CD4-positive, alpha-beta T cell treated with Interleukin-6 at 100 ng/mL for 8 hours (primary cell): ENCODE measurements around the gene CPB1.

Source experiments
- DNase-seq: peaks from one replicate; pipeline ENCODE4 v3.0.0-alpha.2; 2020; ENCODE audit warnings: mixed read lengths, low spot score

The CPB1 gene

DNA sequence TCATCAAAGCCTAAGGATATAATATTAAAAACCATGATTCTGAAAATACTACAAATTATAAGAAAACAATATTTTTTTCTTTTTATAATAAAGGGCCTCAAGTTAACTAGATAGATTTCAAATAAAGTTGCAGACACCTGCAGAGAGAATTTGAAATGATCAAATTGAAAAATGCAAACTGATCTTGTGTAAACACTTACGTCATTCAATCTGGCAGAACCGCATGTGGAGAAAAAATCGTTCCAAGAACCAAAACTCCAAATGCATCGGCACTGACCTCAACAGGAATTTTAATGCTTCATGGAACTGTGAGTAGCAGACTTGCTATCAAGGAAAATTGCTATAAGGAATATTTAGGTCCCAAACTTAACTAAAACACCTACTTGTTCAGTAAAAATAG is 54.7 kb downstream of the CPB1 start:
- DNase-seq, result no peak

DNA sequence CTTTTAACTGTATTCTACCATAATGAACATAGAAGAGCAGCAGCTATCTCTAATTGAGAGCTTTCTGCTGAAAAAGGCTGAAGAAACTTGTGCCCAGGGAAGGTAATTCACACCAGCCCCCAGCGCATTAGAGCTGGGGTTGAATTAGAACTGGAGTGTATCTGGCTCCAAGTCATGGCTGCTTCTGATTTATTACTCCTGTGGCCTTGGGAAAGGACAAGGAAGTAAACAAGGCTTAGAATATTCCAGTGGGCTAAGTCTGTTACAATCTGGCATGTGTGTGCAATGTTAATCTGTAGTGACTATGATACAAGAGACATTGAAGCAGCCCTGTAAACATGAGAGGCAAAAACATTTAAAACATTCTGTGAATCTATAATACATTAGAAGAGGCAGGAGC is 55.6 kb downstream of the CPB1 start:
- no peak for DNase-seq

DNA sequence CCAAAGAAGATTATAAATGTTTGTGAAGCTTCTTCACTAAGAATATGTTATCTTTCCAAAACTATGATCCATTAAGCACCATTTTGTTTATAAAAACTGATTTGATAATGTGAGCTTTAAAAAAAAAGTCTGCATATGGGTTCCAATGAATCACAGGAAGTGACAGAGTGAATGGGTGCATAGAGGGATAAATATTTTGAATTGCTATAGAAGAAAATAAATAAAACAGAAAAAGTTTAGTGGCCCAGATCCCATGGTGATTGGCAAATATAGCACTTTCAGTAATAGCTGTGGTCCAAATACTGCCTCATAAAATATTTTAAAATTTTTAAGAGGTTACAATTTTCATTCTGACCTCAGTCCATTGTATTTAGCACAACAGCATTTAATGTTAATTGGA is 56.6 kb downstream of the CPB1 start:
- no peak for DNase-seq

DNA sequence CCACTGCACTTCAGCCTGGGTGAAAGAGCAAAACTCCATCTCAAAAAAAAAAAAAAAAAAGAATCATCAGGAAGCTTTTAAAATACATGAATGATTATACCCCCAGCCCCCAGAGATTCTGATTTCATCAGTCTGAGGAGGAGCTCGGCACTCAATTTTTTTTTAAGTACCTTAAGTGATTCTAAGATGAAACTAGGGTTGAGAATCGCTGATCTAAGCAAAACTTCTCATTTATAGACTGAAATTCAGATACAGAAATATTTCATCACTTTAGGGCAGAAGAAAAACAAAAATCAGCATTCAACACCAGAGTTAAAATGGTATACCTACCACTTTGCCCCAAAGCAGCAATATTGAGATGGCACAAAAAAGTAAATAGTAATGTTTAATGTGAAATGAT is 62.2 kb downstream of the CPB1 start:
- no peak for DNase-seq

DNA sequence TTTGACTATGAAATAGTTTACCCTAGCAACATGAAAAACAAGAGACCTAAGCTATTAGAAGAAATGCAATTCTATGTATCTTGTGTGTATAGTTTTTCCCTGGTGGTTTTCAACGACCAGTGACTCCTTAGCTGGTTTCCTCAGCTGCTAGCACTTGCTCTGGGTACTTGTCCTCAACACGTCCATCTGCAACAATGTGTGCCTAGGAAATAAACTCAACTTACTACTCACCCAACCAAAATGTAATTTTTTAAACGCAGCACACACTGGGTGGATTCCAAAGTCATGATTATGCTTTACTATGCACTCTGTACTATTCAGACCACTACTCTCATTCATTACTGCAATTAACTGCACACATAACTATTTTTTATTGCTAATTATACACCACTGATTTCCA is 68.5 kb downstream of the CPB1 start:
- no peak for DNase-seq

DNA sequence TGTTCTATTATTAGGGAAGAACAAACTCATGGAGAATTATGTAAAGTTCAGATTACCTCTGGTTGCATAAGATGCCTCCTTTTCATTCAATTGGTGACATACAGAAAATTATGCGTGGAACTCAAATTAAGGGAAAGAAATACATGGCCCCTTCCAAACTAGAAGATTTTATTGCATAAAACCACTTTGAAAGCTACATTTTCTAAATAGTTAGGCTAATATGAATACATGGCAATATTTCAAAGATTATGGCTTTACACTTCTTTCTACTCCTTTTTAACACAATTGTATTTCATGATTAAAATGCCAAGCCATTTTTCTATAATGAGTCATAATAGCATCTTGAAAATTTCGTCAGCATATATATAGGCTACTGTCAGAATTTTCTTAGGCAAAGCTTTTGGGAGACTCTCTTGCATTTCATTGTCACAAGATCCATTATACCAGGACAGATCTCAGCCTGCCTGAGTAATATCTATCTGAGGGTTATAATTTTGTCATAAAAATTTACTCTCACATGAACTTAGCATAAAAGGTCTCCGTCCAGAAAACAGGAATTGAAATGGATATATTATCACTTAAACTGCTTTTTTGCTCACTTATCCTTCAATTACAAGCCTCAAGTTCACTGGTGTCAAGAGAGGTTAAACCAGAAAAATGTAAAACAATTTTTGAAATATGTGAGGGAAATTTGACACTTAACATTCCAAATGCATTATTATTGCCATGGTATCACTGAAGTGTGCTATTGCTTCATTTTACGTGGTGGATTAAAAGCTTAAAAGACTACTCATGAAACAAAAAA is 74.6 kb downstream of the CPB1 start:
- no peak for DNase-seq

DNA sequence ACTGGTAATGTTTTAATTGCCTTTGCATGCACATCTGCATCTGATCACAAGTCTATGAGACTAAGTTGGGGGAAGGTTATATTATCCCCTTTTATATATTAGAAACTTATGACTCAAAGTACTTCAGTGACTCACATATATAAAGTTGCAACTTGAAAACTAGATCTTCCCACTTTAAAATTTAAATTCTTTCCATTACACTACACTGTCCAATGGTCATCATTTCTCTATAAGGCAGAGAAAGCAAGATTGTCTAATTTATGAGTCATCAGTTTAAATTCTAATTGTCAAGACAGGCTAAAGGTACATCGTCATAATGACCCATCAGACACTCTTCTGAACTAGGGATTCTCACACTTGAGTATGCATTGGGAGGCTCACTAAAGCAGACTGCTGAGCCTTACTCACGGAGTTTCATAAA is 75.4 kb downstream of the CPB1 start:
- no peak for DNase-seq

DNA sequence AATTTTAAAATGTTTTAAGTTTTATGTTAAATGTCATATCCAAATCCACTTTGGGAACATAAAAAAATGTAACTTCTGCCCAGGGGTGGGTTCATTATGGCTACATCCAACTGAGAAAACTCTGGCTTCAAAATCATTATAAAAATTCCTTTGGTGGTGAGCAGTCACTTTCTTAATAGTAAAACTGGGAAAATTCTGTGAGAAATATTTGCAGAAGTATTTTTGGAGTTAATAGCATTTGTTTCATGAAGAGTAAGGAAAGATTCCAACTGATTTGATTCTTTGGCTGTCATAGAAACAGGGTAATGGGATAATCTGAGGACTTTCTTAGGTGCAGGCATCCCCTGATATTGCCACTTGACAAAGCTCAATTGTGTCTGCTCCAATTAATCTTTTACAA is 76.3 kb downstream of the CPB1 start:
- no peak for DNase-seq

DNA sequence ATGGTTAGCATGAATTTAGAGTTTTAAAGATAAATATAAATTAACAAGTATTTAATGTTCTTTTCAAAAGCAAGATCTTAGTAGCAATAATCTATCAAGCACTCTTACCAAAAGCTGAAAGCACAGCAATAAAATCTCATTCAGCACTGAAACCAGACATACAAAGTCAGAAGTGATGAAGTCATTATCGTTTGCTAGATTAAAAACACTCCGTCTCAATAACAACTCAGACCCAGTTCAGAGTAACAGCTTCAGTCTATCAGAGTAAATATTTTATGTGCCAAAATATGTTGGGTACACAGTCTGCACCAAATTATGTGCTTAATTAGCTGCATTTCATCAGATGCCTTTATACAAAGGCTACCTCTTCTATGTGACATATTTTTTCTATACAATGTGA is 79.1 kb downstream of the CPB1 start:
- no peak for DNase-seq
